Measurements from ENCODE around the gene SH2D5. TPM values are rescaled to one million over a fixed set of nuclear protein-coding genes. Genes with fewer than 3 reads are reported as not detected.

The SH2D5 gene
- total RNA-seq, 4 donors from 2014 or later = 0.37 TPM; not detected in 3

- Histone ChIP-seq H3K27ac (no peak overlapping the region), H3K36me3 (no peaks in the 10 kb centered on the region), H3K4me3 (no peak overlapping the region), H3K4me1 (peaks cover 0 to 5% (median 2%) of the 10 kb centered on the region in 4 donors), H3K9me3 (no peaks in the 10 kb centered on the region), H3K27me3 (no peaks in the 10 kb centered on the region)
- in situ Hi-C loops (cut with MboI; ENCODE audit: low pct_ligation_motif_present in 1 of 4, low pct_unique_long_range_greater_than_20kb in 1 of 4, low sequenced_read_pairs in 3 of 4) (no loop called here), intact Hi-C loops (cut with DNase I; ENCODE audit: low total_unique reads) (no loop called here)
- no peak for DNase-seq
- TF ChIP-seq CTCF (IDR thresholded peaks at IDR 0.05) (no peak), POLR2AphosphoS5 (IDR thresholded peaks at IDR 0.05) (no peak), POLR2A (IDR thresholded peaks at IDR 0.05) (no peak), EP300 (IDR thresholded peaks at IDR 0.05; ENCODE audit: low read depth) (no peak)
- WGBS, 2 donors (ENCODE audit: low coverage in 1 of 2) = 83 to 87% methylated on average over 2 to 5 of the region's 5 CpGs
Observed at GRCh38 chr1:20701847-20702246, 30.7 kb downstream of the SH2D5 start.

- TF ChIP-seq POLR2A (IDR thresholded peaks at IDR 0.05) (no peak), EP300 (IDR thresholded peaks at IDR 0.05; ENCODE audit: low read depth) (no peak), POLR2AphosphoS5 (IDR thresholded peaks at IDR 0.05) (no peak), CTCF (IDR thresholded peaks at IDR 0.05) (no peak)
- H3K27ac ChIP-seq = no peak overlapping the region
- in situ Hi-C loops (cut with MboI; ENCODE audit: low pct_ligation_motif_present in 1 of 4, low pct_unique_long_range_greater_than_20kb in 1 of 4, low sequenced_read_pairs in 3 of 4) = no loop called here
- H3K4me3 ChIP-seq = no peak overlapping the region
- no peak for DNase-seq
- 78 to 100% methylated on average over 2 to 9 of the region's 9 CpGs for WGBS, 2 donors (ENCODE audit: low coverage in 1 of 2)
- no peaks in the 10 kb centered on the region for H3K9me3 ChIP-seq
- no peaks in the 10 kb centered on the region for H3K27me3 ChIP-seq
- no peaks in the 10 kb centered on the region for H3K36me3 ChIP-seq
- peaks cover 0 to 7% (median 2%) of the 10 kb centered on the region in 4 donors for H3K4me1 ChIP-seq
- intact Hi-C loops (cut with DNase I; ENCODE audit: low total_unique reads) = no loop called here
Observed at GRCh38 chr1:20701446-20701845, 31.1 kb downstream of the SH2D5 start.

GRCh38 chr1:20700636-20701215 is 31.8 kb downstream of the SH2D5 start:
- no peak for TF ChIP-seq POLR2A (IDR thresholded peaks at IDR 0.05)
- no peak for TF ChIP-seq CTCF (IDR thresholded peaks at IDR 0.05)
- no peak for TF ChIP-seq POLR2AphosphoS5 (IDR thresholded peaks at IDR 0.05)
- TF ChIP-seq EP300 (IDR thresholded peaks at IDR 0.05; ENCODE audit: low read depth) = no peak
- intact Hi-C loops (cut with DNase I; ENCODE audit: low total_unique reads) = no loop called here

GRCh38 chr1:20699558-20699957 is 32.9 kb downstream of the SH2D5 start:
- H3K4me3 ChIP-seq = no peak overlapping the region
- no peaks in the 10 kb centered on the region for H3K36me3 ChIP-seq
- no peak for TF ChIP-seq POLR2AphosphoS5 (IDR thresholded peaks at IDR 0.05)
- no peak for TF ChIP-seq EP300 (IDR thresholded peaks at IDR 0.05; ENCODE audit: low read depth)
- no peak for TF ChIP-seq CTCF (IDR thresholded peaks at IDR 0.05)
- intact Hi-C loops (cut with DNase I; ENCODE audit: low total_unique reads) = loop anchor here (5.0 kb wide), 1 partner anchor 498 kb away; no protein-coding TSS in a partner anchor
- no peaks in the 10 kb centered on the region for H3K9me3 ChIP-seq
- in situ Hi-C loops (cut with MboI; ENCODE audit: low pct_ligation_motif_present in 1 of 4, low pct_unique_long_range_greater_than_20kb in 1 of 4, low sequenced_read_pairs in 3 of 4) = loop anchor here (10.0 to 25.0 kb wide), 3 partner anchors 488 to 513 kb away; partner anchors contain the start of gene EIF4G3 (in 1 of the 4)
- H3K27ac ChIP-seq = no peak overlapping the region
- no peak for DNase-seq
- H3K4me1 ChIP-seq = peaks cover 0 to 12% (median 6%) of the 10 kb centered on the region in 4 donors
- WGBS, 2 donors (ENCODE audit: low coverage in 1 of 2) = 86% methylated on average over 9 of the region's 9 CpGs; no CpG with 5 or more reads in 1 of the 2 donors
- no peaks in the 10 kb centered on the region for H3K27me3 ChIP-seq

More at GRCh38 chr1:20700636-20701215, 31.8 kb downstream of the SH2D5 start:
- H3K27me3 ChIP-seq = no peaks in the 10 kb centered on the region
- no peak overlapping the region for H3K4me3 ChIP-seq
- no peak overlapping the region for H3K27ac ChIP-seq
- DNase-seq = no peak
- 64 to 77% methylated on average over 5 to 17 of the region's 17 CpGs for WGBS, 2 donors (ENCODE audit: low coverage in 1 of 2)
- peaks cover 0 to 12% (median 6%) of the 10 kb centered on the region in 4 donors for H3K4me1 ChIP-seq
- no peaks in the 10 kb centered on the region for H3K36me3 ChIP-seq
- H3K9me3 ChIP-seq = no peaks in the 10 kb centered on the region
- in situ Hi-C loops (cut with MboI; ENCODE audit: low pct_ligation_motif_present in 1 of 4, low pct_unique_long_range_greater_than_20kb in 1 of 4, low sequenced_read_pairs in 3 of 4) = no loop called here

Data from transverse colon (tissue), 4 donors.